Prostate gland (tissue), 2 donors: ENCODE results near the gene ATP6AP1. TPM values are rescaled to one million over a fixed set of nuclear protein-coding genes. Genes with fewer than 3 reads are reported as not detected.

Source experiments
- DNase-seq: peaks from one replicate; pipeline ENCODE4 v3.0.0-alpha.2; 2019; ENCODE audit warnings: low spot score
- H3K27ac ChIP-seq, 2 donors: fragments of 200-600 bp; sonication (generic); 2 replicates each; pipeline ENCODE4 v1.5.1; 2017 to 2019
- H3K27me3 ChIP-seq: fragments of 200-600 bp; sonication (generic); replicated peaks from 2 replicates; pipeline ENCODE4 v1.5.1; 2019; ENCODE audit not compliant: insufficient read depth
- H3K36me3 ChIP-seq, 2 donors: fragments of 200-600 bp; sonication (generic); 1 replicate in 1 of 2; 2 replicates in 1 of 2; pipeline versions ENCODE4 v1.5.1 to v1.8.1; 2017 to 2019
- H3K4me1 ChIP-seq: fragments of 200-600 bp; sonication (generic); replicated peaks from 2 replicates; pipeline ENCODE4 v1.5.1; 2019
- H3K4me3 ChIP-seq, 2 donors: fragments of 200-600 bp; sonication (generic); 2 replicates each; pipeline ENCODE4 v1.5.1; 2017 to 2019
- H3K9me3 ChIP-seq: fragments of 200-600 bp; sonication (generic); 2 replicates; pipeline ENCODE4 v1.5.1; 2017
- POLR2A ChIP-seq: fragments of 450-650 bp; IDR thresholded peaks from one replicate; pipeline ENCODE4 v1.6.1; 2016; ENCODE audit warnings: antibody characterized with exemption, mild to moderate bottlenecking
- POLR2AphosphoS5 ChIP-seq: sonication (generic); formaldehyde crosslinking; IDR thresholded peaks from one replicate; pipeline ENCODE4 v1.6.1; 2017; ENCODE audit warnings: antibody characterized with exemption
- WGBS: methylation state at CpG from one replicate; pipeline ENCODE4 v1.1.5; 2018; 5-methylcytosine and 5-hydroxymethylcytosine counted together
- intact Hi-C: fragments of 100-400 bp; cut with DNase I; formaldehyde crosslinking; loops from one replicate; pipeline ENCODE4 v1.14.2; 2022
- total RNA-seq, 2 donors: library from RNA; depleted of rRNA; stranded (reverse); fragments of >200 nt; gene quantifications; one replicate each; pipeline ENCODE4 v1.1.0, GENCODE V29; 2016
- TF ChIP-seq, protein P1 (sequence below), 4 experiments: fragments of 200-600 bp in 2 of 4; fragments of 450-650 bp in 2 of 4; sonication (generic) in 2 of 4; IDR thresholded peaks; 1 replicate in 3 of 4; 2 replicates in 1 of 4; pipeline ENCODE4 v1.5.1; 2016 to 2019; ENCODE audit warnings: antibody characterized with exemption in 4 of 4, mild to moderate bottlenecking in 2 of 4, moderate library complexity in 2 of 4

Gene ATP6AP1
- total RNA-seq, 2 donors from 2014 or later = 110 to 149 TPM

DNA sequence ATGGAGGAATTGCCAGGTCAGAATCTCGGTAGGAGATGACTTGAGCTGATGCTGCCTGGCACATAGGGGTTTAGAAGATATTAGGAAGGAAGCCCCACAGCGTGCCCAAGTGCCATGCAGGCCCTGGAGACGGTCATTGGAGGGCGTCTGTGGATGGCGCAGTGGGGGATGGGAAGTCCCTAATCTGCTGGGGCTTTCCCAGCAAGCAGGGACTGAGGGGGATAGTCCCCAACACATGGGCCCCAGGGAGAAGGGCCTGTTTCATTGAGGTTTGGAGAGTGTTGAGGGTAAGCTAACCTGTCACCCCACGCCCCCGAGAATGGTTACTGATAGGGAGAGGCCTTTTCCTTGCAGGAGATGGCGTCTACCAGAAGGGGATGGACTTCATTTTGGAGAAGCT, 9.3 kb upstream of the ATP6AP1 start:
- intact Hi-C loops = no loop called here
- H3K27ac ChIP-seq = no peak overlapping the region

DNA sequence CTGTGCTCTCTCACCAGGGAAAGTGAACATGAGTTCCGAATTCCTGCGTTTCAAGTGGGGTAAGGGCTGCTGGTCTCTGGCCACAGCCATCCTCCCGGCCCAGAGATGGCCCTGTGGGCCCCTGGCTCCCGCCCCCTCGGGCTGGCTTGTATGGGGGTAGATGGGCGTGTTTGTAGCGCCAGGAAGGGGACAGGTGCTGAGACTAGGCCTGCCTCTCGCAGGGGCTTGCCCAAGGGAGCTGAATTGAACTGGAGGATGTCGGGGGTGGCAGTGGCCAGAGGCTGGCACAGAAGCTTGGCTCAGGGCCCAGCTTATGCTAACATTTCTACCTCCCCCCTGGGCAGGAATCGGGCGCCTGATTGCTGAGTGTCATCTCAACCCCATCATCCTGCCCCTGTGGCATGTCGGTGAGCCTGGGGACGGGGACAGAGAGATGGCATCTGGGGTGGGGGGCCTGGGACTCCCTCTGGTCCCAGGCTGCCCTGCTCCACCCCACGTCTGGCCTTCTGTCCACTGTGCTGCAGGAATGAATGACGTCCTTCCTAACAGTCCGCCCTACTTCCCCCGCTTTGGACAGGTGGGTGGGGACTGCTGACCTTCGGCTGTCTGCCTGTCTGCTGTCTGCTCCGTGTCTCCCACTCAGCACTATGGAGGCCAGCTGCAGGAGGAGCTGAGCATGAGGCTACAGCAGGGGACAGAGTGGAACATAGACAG, 8.6 kb upstream of the ATP6AP1 start:
- H3K36me3 ChIP-seq = no peaks in the 10 kb centered on the region
- no peak for TF ChIP-seq POLR2A
- no peak for TF ChIP-seq POLR2AphosphoS5
- TF ChIP-seq, protein P1, sequence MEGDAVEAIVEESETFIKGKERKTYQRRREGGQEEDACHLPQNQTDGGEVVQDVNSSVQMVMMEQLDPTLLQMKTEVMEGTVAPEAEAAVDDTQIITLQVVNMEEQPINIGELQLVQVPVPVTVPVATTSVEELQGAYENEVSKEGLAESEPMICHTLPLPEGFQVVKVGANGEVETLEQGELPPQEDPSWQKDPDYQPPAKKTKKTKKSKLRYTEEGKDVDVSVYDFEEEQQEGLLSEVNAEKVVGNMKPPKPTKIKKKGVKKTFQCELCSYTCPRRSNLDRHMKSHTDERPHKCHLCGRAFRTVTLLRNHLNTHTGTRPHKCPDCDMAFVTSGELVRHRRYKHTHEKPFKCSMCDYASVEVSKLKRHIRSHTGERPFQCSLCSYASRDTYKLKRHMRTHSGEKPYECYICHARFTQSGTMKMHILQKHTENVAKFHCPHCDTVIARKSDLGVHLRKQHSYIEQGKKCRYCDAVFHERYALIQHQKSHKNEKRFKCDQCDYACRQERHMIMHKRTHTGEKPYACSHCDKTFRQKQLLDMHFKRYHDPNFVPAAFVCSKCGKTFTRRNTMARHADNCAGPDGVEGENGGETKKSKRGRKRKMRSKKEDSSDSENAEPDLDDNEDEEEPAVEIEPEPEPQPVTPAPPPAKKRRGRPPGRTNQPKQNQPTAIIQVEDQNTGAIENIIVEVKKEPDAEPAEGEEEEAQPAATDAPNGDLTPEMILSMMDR (IDR thresholded peaks at IDR 0.05) = no peak
- WGBS = 51% methylated on average over 7 of the region's 19 CpGs
- no peak overlapping the region for H3K4me3 ChIP-seq
- no peak for DNase-seq
- H3K27me3 ChIP-seq = no peaks in the 10 kb centered on the region
- no peaks in the 10 kb centered on the region for H3K4me1 ChIP-seq
- H3K27ac ChIP-seq = no peak overlapping the region
- intact Hi-C loops = no loop called here
- H3K9me3 ChIP-seq = no peaks in the 10 kb centered on the region

More for the DNA sequence above, 9.3 kb upstream of the ATP6AP1 start:
- TF ChIP-seq POLR2AphosphoS5 (no peak), POLR2A (no peak)
- TF ChIP-seq, protein P1 (IDR thresholded peaks at IDR 0.05) = no peak
- Histone ChIP-seq H3K27me3 (no peaks in the 10 kb centered on the region), H3K9me3 (no peaks in the 10 kb centered on the region), H3K4me1 (no peaks in the 10 kb centered on the region), H3K36me3 (no peaks in the 10 kb centered on the region), H3K4me3 (no peak overlapping the region)
- 86% methylated on average over 7 of the region's 8 CpGs for WGBS
- no peak for DNase-seq

DNA sequence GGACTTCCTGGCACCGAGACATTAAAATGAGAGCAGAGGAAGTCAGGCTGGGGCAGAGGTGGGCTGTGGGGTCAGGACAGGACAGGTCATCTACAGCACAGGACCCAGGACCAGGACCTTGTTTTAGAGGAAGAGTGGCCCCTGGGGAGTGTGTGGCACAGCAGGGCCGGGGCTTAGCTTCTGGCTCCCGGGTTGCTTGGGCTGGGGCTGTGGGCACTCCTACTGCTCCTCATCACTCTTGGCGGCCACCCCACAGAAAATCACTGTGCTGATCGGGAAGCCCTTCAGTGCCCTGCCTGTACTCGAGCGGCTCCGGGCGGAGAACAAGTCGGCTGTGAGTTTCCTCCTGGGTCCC, 8.1 kb upstream of the ATP6AP1 start:
- WGBS = 79% methylated on average over 4 of the region's 10 CpGs
- intact Hi-C loops = no loop called here
- Histone ChIP-seq H3K36me3 (no peaks in the 10 kb centered on the region), H3K4me1 (no peaks in the 10 kb centered on the region), H3K9me3 (no peaks in the 10 kb centered on the region), H3K27me3 (no peaks in the 10 kb centered on the region), H3K27ac (no peak overlapping the region), H3K4me3 (no peak overlapping the region)
- no peak for DNase-seq
- TF ChIP-seq POLR2AphosphoS5 = no peak

DNA sequence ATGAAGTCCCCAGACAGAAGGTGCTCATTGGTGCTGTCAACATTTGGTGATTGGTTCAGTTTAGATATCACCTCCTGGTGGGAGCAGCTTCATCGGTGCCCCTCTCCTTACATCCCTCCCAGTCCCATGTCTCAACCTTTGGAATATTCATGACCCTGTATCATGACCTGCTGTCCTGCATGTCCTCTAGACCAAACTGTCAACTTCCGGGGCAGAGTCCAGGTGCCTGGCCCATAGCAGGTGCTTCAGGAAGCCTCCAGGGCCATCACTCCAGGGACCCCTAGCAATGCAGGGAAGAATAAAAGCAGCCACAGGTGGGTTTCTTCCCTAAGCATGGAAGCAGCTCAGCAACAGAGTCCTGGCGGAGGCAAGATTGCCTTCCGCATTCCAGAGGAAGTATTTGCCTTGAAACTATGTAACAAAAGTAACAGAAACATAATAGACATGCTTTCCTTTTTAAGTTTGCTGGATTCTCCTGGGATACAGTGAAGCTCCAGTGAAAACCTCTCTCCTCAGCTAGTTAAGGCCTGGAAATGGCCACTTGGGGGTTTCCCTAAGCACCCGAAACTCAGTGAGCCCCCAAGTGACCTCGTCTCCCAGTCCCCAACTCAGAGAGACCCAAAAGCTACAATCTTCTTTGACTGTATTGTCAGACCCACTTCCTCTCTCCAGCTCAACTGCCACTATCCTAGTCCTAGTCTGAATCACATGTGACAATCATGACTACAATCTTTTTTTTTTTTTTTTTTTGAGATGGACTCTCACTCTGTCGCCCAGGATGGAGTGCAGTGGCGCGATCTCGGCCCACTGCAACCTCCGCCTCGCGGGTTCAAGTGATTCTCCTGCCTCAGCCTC, 1.3 kb upstream of the ATP6AP1 start:
- H3K36me3 ChIP-seq = no peaks in the 10 kb centered on the region
- intact Hi-C loops = no loop called here
- no peaks in the 10 kb centered on the region for H3K27me3 ChIP-seq
- no peaks in the 10 kb centered on the region for H3K4me1 ChIP-seq
- TF ChIP-seq POLR2AphosphoS5 (no peak), POLR2A (no peak)
- TF ChIP-seq, protein P1 (IDR thresholded peaks at IDR 0.05) = no peak
- no peak overlapping the region for H3K4me3 ChIP-seq
- H3K27ac ChIP-seq = no peak overlapping the region
- DNase-seq = no peak
- H3K9me3 ChIP-seq = no peaks in the 10 kb centered on the region
- 85% methylated on average over 11 of the region's 13 CpGs for WGBS

DNA sequence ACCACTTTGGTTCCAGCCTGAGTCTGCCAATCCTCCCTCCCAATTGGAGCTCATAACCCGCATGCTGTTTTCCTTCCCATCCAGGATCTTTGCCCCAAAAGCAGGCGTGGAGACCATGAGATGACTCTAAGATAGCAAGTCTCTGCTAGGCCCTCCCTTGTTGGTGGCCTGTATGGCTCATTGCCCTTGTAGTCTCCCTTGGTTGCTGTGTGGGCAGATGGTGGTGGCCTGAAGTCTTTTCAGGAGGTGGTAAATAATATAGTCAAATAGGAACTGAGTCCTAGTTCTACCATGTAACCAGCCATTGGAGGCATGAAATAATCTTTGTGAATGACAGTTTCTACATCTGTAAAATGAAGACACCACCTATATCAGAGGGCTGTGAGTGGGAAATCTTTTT, 1.2 kb downstream of the ATP6AP1 start:
- H3K36me3 ChIP-seq = no peaks in the 10 kb centered on the region
- TF ChIP-seq, protein P1 (IDR thresholded peaks at IDR 0.05) = no peak
- TF ChIP-seq POLR2AphosphoS5 = no peak
- TF ChIP-seq POLR2A = no peak
- H3K9me3 ChIP-seq = no peaks in the 10 kb centered on the region
- no peaks in the 10 kb centered on the region for H3K27me3 ChIP-seq
- no peak for DNase-seq
- H3K4me3 ChIP-seq = peak overlapping the region in 1 of 2 donors; percentile 60
- no peaks in the 10 kb centered on the region for H3K4me1 ChIP-seq
- intact Hi-C loops = no loop called here
- WGBS = 86% methylated on average over 2 of the region's 2 CpGs
- H3K27ac ChIP-seq = no peak overlapping the region
